HepG2 (cell line): ENCODE measurements around the gene UCP3. TPM values are rescaled to one million over a fixed set of nuclear protein-coding genes. Genes with fewer than 3 reads are reported as not detected.

Source experiments
- CHCHD3 ChIP-seq: sonication (generic); formaldehyde crosslinking; IDR thresholded peaks from 2 replicates; pipeline ENCODE4 v1.8.0; 2022; ENCODE audit warnings: mild to moderate bottlenecking, missing genetic modification reagents, moderate library complexity
- FOXP4 ChIP-seq: sonication (generic); formaldehyde crosslinking; IDR thresholded peaks from 2 replicates; pipeline ENCODE4 v1.4.0; 2020; ENCODE audit warnings: missing genetic modification reagents
- HNF4G ChIP-seq, 2 experiments: sonication (generic) in 1 of 2; formaldehyde crosslinking in 1 of 2; IDR thresholded peaks; 2 replicates each; pipeline versions ENCODE4 v1.4.0 to v1.6.1; 2011 to 2020; ENCODE audit warnings: borderline replicate concordance in 2 of 2, low read depth in 2 of 2, mild to moderate bottlenecking in 2 of 2, low read length in 1 of 2, missing genetic modification reagents in 1 of 2, moderate library complexity in 1 of 2
- KLF12 ChIP-seq: sonication (generic); formaldehyde crosslinking; IDR thresholded peaks from 2 replicates; pipeline ENCODE4 v1.4.0; 2020; ENCODE audit warnings: missing genetic modification reagents, borderline replicate concordance
- NFIB ChIP-seq: sonication (generic); formaldehyde crosslinking; IDR thresholded peaks from 2 replicates; pipeline ENCODE4 v1.9.0; 2021; ENCODE audit warnings: missing genetic modification reagents, mild to moderate bottlenecking, borderline replicate concordance
- RFX1 ChIP-seq: fragments of 450-650 bp; IDR thresholded peaks from 2 replicates; pipeline ENCODE4 v1.6.1; 2017
- RXRB ChIP-seq: IDR thresholded peaks from 2 replicates; pipeline ENCODE4 v1.6.1; 2016; ENCODE audit warnings: borderline replicate concordance, missing genetic modification reagents, missing compliant biosample characterization
- SOX6 ChIP-seq, 2 experiments: fragments of 450-650 bp in 1 of 2; sonication (generic) in 1 of 2; formaldehyde crosslinking in 1 of 2; IDR thresholded peaks; 2 replicates each; pipeline versions ENCODE4 v1.4.0 to v1.6.1; 2017 to 2020; ENCODE audit warnings: antibody characterized with exemption in 1 of 2, mild to moderate bottlenecking in 1 of 2, missing genetic modification reagents in 1 of 2
- SRSF4 ChIP-seq: fragments of 200-400 bp; formaldehyde crosslinking; IDR thresholded peaks from one replicate; pipeline ENCODE4 v1.6.1; 2018; ENCODE audit warnings: mild to moderate bottlenecking, low read depth, low read length, moderate library complexity; ENCODE audit not compliant: poor library complexity, severe bottlenecking
- TBX2 ChIP-seq: sonication (generic); formaldehyde crosslinking; IDR thresholded peaks from 2 replicates; pipeline ENCODE4 v1.5.0; 2020; ENCODE audit warnings: missing genetic modification reagents, mild to moderate bottlenecking, borderline replicate concordance
- TBX3 ChIP-seq: fragments of 450-650 bp; IDR thresholded peaks from 2 replicates; pipeline ENCODE4 v1.6.1; 2017; ENCODE audit warnings: antibody characterized with exemption, mild to moderate bottlenecking, inconsistent platforms, borderline replicate concordance
- TOPORS ChIP-seq: sonication (generic); formaldehyde crosslinking; IDR thresholded peaks from 2 replicates; pipeline ENCODE4 v1.8.0; 2023; ENCODE audit warnings: mild to moderate bottlenecking, missing genetic modification reagents
- ZBTB46 ChIP-seq: sonication (generic); formaldehyde crosslinking; IDR thresholded peaks from 2 replicates; pipeline ENCODE4 v1.4.0; 2020; ENCODE audit warnings: mild to moderate bottlenecking, missing genetic modification reagents, borderline replicate concordance
- ZC3H13 ChIP-seq: sonication (generic); formaldehyde crosslinking; IDR thresholded peaks from 2 replicates; pipeline ENCODE4 v1.8.1; 2023; ENCODE audit warnings: mild to moderate bottlenecking, missing genetic modification reagents, moderate library complexity
- ZNF121 ChIP-seq: sonication (generic); formaldehyde crosslinking; IDR thresholded peaks from 2 replicates; pipeline ENCODE4 v1.5.0; 2020; ENCODE audit warnings: mild to moderate bottlenecking, missing genetic modification reagents
- ZNF530 ChIP-seq: sonication (generic); formaldehyde crosslinking; IDR thresholded peaks from 2 replicates; pipeline ENCODE4 v1.5.0; 2020; ENCODE audit warnings: low read depth, mild to moderate bottlenecking, missing genetic modification reagents
- ZNF816 ChIP-seq: sonication (generic); formaldehyde crosslinking; IDR thresholded peaks from 2 replicates; pipeline ENCODE4 v1.8.0; 2022; ENCODE audit warnings: missing genetic modification reagents, mild to moderate bottlenecking, borderline replicate concordance
- polyA plus RNA-seq, 8 experiments: library from polyadenylated mRNA; depleted of rRNA in 3 of 8; stranded (reverse) in 7 of 8; unstranded in 1 of 8; fragments of >200 nt; fragmentation: Illumina TruSeq in 4 of 8; extraction: Trizol in 4 of 8; gene quantifications; 2 replicates each; pipeline versions ENCODE4 v1.2.1 to v1.2.3, GENCODE V29; 2011 to 2016; ENCODE audit warnings: low read depth in 4 of 8, missing spikeins in 1 of 8, mixed read lengths in 1 of 8; ENCODE audit not compliant: insufficient read depth in 1 of 8
- total RNA-seq, 5 experiments: library from RNA; depleted of rRNA; stranded (reverse); fragments of >200 nt; fragmentation: Illumina TruSeq; extraction: Trizol; gene quantifications; 2 replicates each; pipeline ENCODE4 v1.2.3, GENCODE V29; 2016; ENCODE audit warnings: low read depth in 1 of 5
- TF ChIP-seq, protein P1 (sequence below): IDR thresholded peaks from 2 replicates; pipeline ENCODE4 v1.6.1; 2018; ENCODE audit warnings: missing genetic modification reagents, mild to moderate bottlenecking, missing compliant biosample characterization
- TF ChIP-seq, protein P2 (sequence below): sonication (generic); formaldehyde crosslinking; IDR thresholded peaks from 2 replicates; pipeline ENCODE4 v1.4.0; 2020; ENCODE audit warnings: missing genetic modification reagents, borderline replicate concordance

The UCP3 gene
- total and polyA plus RNA-seq, 2 of the 13 experiments (the other 11 are each of a cell fraction or from before 2014, with no cell fraction given), result 0.37 TPM; not detected in 1

- TF ChIP-seq ZNF121 (CRISPR knock-in tag) (no peak), ZNF530 (CRISPR knock-in tag) (no peak), RFX1 (peak; percentile 73), SRSF4 (no peak), ZBTB46 (CRISPR knock-in tag) (no peak), FOXP4 (no peak), HNF4G (IDR thresholded peaks at IDR 0.05; ENCODE audit: borderline replicate concordance, low read depth, low read length) (no peak), HNF4G (CRISPR knock-in tag; IDR thresholded peaks at IDR 0.05; ENCODE audit: borderline replicate concordance, low read depth) (no peak), CHCHD3 (CRISPR knock-in tag) (no peak), KLF12 (CRISPR knock-in tag) (no peak), ZC3H13 (no peak), RXRB (no peak), TBX3 (no peak), NFIB (CRISPR knock-in tag) (no peak; the same call in 1 of the 2 replicates), TBX2 (no peak), SOX6 (IDR thresholded peaks at IDR 0.05) (no peak), SOX6 (CRISPR knock-in tag; IDR thresholded peaks at IDR 0.05) (no peak), ZNF816 (no peak), TOPORS (CRISPR knock-in tag) (no peak)
- TF ChIP-seq, protein P1, sequence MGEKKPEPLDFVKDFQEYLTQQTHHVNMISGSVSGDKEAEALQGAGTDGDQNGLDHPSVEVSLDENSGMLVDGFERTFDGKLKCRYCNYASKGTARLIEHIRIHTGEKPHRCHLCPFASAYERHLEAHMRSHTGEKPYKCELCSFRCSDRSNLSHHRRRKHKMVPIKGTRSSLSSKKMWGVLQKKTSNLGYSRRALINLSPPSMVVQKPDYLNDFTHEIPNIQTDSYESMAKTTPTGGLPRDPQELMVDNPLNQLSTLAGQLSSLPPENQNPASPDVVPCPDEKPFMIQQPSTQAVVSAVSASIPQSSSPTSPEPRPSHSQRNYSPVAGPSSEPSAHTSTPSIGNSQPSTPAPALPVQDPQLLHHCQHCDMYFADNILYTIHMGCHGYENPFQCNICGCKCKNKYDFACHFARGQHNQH (CRISPR knock-in tag), result no peak
- TF ChIP-seq, protein P2, sequence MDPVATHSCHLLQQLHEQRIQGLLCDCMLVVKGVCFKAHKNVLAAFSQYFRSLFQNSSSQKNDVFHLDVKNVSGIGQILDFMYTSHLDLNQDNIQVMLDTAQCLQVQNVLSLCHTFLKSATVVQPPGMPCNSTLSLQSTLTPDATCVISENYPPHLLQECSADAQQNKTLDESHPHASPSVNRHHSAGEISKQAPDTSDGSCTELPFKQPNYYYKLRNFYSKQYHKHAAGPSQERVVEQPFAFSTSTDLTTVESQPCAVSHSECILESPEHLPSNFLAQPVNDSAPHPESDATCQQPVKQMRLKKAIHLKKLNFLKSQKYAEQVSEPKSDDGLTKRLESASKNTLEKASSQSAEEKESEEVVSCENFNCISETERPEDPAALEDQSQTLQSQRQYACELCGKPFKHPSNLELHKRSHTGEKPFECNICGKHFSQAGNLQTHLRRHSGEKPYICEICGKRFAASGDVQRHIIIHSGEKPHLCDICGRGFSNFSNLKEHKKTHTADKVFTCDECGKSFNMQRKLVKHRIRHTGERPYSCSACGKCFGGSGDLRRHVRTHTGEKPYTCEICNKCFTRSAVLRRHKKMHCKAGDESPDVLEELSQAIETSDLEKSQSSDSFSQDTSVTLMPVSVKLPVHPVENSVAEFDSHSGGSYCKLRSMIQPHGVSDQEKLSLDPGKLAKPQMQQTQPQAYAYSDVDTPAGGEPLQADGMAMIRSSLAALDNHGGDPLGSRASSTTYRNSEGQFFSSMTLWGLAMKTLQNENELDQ (CRISPR knock-in tag), result 0 out of 2 replicates have a peak, but pooled peaks have one; percentile 28
These were observed 57.8 kb downstream of the UCP3 start, which contains the start of gene DNAJB13 (continued) for GRCh38 chr11:73950869-73951710.
